HG02943 (cell line): ENCODE results near the gene KIF1A.

Experiments
- ATAC-seq: cut with Tn5 transposase; IDR thresholded peaks from one replicate; pipeline ENCODE4 v1.9.1; 2021; ENCODE audit warnings: mild to moderate bottlenecking, low read depth, moderate library complexity; ENCODE audit not compliant: unreplicated experiment

The KIF1A gene

GRCh38 chr2:240742602-240743095 lies 77.4 kb downstream of the KIF1A start:
- no peak for ATAC-seq

DNA sequence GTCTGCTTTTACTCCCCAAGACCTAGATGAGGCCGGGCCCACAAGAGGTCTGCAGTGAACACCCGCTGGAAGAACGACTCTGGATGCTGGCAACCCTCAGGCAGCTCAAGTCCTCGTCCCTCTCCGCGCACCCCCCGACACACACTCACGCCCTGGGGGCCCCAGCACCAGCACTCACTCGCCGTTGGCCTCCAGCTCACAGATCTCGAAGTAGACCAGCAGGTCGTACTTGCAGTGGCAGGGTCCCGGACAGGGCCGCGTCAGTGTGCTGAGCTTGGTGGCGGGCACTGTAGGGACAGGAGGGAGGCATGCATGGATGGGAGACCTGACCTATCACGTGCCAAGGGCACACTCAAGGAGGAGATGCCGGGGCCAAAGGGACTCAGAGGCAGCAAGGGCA lies 78.9 kb downstream of the KIF1A start:
- ATAC-seq = no peak

DNA sequence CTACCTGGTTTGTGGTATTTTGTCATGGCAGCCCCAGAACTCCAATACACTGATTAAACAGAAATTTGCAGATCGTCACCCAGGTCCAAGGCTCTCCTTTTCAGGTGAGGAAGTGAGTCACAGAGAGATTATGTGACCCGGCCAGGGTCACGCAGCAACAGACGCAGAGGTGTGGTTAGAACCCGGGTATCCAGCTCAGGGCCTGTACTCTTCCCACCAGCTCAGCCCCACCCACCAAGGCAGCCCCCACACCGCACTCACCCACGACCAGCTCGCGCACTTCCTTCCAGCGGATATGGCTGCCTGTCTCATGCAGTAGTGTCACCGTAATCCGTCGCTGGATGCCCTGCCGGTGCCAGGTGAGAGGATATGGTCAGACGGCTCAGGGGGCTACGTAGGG lies 80.2 kb downstream of the KIF1A start:
- no peak for ATAC-seq

- no peak for ATAC-seq
These were observed 82.1 kb downstream of the KIF1A start for GRCh38 chr2:240737958-240738357.

DNA sequence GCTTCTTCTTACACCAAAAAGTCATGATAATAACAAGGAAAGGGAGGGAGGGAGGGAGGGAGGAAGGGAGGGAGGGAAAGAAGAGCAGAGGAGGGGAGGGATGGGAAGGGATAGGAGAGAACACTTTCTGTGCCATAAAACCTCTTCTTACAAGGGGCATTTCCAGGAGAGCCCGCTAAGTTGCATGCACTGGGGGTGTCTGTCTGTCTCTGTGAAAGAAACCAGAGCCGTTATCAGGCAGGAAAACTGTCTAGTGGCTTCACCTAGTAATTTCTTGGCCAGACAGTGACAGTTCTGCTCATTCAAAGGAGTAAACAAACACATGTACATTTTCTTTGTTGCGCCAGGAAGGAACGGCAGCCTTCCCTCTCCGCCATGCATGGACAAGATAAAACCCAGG lies 82.5 kb downstream of the KIF1A start:
- ATAC-seq = no peak

- ATAC-seq = no peak
These were observed 83.5 kb downstream of the KIF1A start for GRCh38 chr2:240736281-240737250.

DNA sequence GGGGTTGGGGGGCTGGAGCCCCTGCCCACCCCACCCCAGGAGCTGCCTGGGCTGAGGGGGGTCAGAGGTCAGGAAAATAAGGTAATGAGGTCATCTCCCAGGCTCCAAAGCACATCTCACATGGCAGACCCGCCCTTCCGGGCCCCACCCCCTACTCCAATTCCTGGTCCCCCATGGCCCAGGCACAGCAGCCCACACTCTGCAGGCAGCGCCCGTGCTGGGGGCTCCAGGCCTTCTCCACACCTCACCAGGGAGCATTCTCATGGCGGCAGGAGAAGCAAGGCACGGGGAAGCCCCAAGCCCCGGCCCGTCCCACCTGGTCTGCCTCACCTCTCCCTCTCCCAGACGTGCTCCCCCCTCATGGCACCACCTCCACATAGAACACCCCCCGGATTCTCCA lies 84.5 kb downstream of the KIF1A start:
- no peak for ATAC-seq

GRCh38 chr2:240734756-240735155 lies 85.3 kb downstream of the KIF1A start:
- ATAC-seq = no peak

GRCh38 chr2:240733803-240734495 lies 86.1 kb downstream of the KIF1A start:
- no peak for ATAC-seq

DNA sequence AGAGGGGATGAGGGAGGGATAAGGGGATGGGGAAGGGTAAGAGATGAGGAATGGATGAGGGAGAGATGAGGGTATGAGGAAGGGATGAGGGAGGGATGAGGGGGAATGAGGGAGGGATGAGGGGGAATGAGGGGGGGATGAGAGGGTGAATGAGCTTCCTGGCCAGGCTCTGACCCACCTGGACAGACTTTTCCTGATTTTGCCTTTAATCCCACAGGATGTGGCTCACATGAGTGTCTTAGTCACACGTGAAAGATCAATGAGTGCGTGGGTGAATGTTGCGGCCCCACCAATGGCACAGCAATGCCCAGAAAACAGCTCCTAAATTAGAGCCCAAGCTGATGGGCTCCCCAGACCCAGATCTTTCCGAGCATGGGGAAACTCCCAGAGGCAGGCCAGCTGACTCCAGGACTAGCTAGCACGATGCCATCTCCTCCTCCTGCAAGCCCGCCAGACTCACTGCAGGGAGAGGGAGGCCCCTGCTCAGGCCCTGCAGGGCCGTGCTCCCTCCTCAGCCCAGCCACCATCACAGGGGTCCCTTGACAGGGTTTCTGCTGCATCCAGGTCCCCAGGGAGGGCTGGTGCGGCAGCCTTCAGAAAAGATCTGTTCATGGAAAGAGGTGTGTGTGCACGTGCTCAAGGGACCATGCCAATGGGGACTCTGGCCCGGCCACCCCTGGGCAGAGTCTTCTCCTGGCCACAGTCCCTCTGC lies 87.0 kb downstream of the KIF1A start:
- no peak for ATAC-seq

GRCh38 chr2:240732184-240732583 lies 87.8 kb downstream of the KIF1A start:
- ATAC-seq = no peak

DNA sequence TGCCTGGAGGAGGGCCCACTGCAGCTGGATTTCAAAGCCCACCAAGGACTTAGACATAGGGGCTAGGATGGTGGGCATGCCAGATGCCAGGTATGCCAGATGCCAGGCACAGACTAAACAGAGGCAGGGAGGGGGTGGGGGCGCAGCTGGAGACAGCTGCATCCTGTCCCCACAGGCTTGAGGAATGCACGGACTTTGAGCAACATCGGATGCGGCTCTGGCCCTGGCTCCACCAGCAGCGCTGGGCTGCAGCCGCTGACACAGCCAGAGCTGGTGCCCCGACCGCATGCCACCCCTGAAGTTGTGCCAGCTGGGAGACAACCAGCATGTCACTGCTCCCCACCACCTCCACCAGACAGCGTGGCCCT lies 88.9 kb downstream of the KIF1A start:
- no peak for ATAC-seq

DNA sequence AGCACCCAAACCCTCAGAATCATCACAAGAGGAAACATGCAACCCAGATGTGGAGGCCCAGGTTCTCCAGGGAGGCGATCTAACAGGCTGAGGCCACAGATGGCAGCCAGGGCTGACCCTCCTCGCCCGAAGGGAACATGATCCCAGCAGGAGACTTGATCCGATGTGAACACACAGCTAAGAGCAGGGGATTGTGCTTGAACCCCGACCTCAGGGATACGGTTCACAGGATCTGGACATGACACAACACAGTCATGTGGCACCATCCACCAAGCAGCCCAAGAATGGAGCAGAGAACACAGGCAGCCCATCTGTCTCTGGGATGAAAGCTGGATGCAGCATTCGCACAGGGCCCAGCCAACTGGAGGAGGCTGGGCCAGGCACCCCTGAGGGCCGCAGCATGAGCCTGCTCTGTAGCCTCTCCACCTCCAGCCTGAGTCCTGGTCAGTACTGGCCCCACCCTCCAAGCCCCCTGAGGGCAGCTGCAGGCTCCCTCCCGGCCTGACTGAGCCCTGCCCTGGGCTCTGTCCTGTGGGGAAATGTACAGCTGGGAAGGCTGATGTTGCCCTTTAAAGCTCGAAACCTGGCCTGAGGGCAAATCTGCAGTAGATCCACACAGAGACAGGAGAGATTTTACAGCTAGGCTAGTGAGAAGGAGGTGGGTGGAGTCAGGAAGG lies 89.4 kb downstream of the KIF1A start:
- ATAC-seq = no peak

- no peak for ATAC-seq
These were observed 91.2 kb downstream of the KIF1A start for GRCh38 chr2:240728827-240729226.

DNA sequence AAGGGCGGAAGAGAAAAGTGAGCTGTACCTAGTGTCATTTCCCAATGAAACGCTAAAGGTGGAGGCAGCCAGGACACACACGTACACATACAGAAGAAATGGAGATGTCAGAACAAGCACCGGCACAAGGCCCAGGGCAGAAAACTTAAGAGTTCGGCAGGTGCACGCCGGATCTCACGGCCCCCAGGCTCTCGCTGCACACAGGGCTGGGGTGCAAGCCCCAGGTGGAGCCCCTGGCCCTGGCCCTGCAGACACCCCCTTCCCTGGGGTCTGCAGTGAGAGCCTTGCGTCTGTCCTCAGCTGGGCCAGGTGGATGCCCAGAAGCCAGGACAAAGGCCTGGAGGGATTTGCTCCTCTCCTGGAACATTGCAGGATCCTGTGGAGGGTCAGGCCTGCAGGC lies 91.7 kb downstream of the KIF1A start:
- no peak for ATAC-seq

- ATAC-seq = no peak
These were observed 92.1 kb downstream of the KIF1A start for GRCh38 chr2:240727913-240728312.

- ATAC-seq = no peak
These were observed 92.6 kb downstream of the KIF1A start for GRCh38 chr2:240727439-240727838.

GRCh38 chr2:240726876-240727275 lies 93.1 kb downstream of the KIF1A start:
- no peak for ATAC-seq

DNA sequence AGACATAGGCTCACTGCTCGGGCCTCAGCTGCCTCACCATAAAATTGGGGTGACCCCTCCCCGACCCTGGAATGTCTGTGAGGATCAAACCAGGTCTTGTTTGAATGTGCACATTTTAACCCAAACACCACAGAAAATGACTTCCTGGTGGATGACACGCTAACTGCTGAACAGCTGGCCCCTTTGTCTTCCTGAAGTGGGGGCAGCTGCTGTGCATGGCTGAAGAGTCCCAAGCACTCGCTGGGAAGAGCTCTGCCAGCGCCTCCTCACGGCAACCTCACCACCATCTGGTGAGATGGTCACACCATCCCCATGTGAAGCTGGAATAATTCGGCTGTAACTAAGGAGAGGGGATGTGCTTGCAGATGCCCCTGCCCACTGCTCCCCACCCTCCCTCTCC lies 94.3 kb downstream of the KIF1A start:
- ATAC-seq = no peak

DNA sequence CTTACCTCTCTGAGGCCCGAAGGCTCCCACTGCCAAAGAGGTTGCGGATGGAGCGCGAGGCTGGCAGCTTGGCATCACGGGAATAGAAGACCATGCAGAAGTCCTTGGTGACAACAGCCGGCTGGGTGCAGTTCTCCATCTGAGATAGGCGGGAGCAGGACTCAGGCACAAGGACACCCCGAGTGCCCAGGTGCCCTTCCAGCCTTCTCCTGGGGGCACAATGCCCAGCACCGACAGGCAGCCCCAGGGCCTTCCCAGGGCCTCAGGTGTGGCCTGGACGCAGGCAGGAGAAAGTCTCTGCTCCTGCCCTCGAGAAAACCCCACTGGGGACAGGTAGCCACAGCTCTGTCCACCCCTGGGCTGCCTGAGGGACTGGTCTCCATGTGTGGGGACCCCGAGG lies 94.8 kb downstream of the KIF1A start:
- no peak for ATAC-seq

DNA sequence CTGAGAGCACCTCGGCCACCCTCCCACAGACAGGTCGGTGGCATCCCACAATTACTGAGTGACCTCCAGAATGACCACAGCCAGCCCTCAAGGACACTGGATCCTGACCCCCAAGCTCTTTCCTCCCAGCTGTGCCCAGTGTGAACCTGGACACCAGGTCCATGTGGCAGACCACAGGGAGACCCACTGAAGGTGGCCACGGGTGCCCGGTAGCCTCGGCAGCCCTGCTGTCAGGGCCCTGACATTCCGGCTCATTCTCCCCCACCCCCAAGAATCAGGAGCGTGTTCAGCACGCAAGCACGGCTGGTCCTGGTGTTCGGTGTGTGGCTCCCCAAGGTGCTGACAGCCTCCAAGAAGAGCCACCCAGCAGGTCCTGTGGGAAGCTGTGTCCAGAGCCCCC lies 95.6 kb downstream of the KIF1A start:
- ATAC-seq = no peak
